NCI-H146 (cell line): Measurements from ENCODE around the gene CST9.

ENCODE experiments used
- DNase-seq: peaks from one replicate; lab custom pipeline; 2025; lab: John Stamatoyannopoulos, UW

Gene CST9

DNA sequence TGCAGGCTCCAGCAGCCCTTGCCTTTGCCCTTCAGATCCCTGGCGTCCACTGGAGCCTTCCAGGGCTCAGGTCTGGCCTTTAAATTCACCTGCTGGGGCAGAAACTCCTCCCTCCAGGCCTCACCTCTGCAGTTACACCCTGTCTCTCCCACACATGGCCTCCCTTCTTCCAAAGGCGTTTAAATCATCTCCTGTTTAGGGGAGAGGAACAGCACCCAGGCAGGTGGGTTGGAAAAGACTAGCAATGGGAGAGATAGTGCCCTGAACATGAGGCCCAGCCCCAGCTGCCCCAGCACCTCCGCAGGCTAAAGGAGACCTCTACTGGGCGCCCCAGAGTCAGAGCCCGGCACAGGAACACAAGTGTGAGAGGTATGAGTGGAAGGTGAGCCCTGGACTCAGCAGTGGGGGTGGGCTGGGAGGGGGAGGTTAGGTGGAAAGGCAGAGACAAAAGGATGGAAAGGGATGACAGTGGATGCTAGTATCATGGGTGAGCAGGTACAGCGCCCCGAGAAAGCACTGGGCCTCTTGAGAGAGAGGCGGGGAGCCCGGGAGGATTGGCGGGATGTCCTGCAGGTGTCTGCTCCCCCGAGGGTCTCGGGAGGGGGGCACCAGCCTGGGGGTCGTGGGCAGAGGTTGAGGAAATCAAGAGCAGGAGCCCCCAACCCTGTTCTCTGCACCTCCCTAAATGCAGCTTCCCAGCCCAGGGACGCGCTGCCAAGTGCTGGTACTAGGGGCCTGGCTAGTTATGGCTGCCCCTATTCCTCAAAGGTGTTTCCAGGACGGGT is at the start of gene CST9:
CST9 (minus strand) TSS at position 51 of the 785 bp plus-strand sequence. CDS start 53 bp downstream, outside the sequence.
- DNase-seq: no peak

DNA sequence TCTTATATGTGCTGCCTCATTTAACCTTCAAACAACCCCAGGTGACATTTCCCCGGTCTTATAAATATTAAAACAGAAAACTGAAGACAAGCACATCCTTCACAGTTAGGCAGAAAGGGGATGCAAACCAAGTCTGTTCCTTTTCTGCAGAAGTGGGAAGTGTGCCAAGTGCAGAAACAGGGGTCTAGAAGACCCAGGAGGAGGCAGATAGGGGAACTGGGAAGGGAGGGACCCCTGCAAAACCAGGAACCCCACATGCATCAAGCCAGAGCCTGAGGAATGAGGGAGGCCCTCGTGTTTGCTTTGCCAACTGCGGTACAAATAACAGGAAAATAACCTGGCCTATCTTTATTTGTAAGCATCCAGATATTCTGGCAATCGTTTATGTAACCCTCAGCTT is 49.0 kb upstream of the CST9 start:
- DNase-seq: no peak

- DNase-seq: no peak
Observed at GRCh38 chr20:23654000-23654399, 48.3 kb upstream of the CST9 start.

- DNase-seq: no peak
Observed at GRCh38 chr20:23653400-23653938, 47.8 kb upstream of the CST9 start.

- no peak for DNase-seq
Observed at GRCh38 chr20:23652926-23653325, 47.2 kb upstream of the CST9 start.

GRCh38 chr20:23652371-23652770 is 46.7 kb upstream of the CST9 start:
- DNase-seq: no peak

DNA sequence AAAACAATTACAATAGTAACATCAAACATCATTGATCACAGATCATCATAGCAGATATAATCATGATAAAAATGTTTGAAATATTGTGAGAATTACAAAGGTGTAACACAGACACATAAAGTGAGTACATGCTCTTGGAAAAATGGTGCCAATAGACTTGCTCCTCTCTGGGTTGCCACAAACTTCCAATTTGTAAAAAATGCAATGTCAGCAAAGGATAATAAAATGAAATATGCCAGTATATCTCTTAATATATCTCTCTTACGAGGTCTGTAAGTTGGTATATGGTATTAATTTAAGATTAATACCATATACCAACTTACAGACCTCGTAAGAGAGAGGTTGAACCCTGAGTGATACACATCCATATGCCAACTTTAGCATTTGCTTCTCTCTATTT is 45.4 kb upstream of the CST9 start:
- no peak for DNase-seq

DNA sequence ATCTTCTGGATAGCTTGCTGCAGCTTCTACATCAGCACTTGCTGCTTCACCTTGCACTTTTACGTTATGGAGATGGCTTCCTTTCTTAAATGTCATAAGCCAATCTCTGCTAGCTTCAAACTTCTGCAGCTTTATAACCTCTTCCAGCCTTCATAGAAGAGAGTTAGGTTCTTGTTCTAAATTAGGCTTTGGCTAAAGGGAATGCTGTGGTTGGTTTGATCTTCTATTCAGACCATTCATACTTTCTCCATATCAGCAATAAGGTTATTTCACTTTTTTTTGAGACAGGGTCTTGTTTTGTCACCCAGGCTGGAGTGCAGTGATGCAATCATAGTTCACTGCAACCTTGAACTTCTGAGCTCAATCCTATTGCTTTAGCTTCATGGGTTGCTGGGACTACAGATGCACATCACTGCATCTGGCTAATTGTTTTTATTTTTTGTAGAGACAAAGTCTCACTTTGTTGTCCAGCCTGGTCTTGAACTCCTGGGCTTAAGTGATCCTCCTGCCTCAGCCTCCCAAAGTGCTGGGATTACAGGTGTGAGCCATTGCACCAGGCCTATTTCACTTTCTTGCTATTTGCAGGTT is 44.2 kb upstream of the CST9 start:
- no peak for DNase-seq

- no peak for DNase-seq
Observed at GRCh38 chr20:23649242-23649641, 43.5 kb upstream of the CST9 start.

- DNase-seq: no peak
Observed at GRCh38 chr20:23647346-23647745, 41.6 kb upstream of the CST9 start.

DNA sequence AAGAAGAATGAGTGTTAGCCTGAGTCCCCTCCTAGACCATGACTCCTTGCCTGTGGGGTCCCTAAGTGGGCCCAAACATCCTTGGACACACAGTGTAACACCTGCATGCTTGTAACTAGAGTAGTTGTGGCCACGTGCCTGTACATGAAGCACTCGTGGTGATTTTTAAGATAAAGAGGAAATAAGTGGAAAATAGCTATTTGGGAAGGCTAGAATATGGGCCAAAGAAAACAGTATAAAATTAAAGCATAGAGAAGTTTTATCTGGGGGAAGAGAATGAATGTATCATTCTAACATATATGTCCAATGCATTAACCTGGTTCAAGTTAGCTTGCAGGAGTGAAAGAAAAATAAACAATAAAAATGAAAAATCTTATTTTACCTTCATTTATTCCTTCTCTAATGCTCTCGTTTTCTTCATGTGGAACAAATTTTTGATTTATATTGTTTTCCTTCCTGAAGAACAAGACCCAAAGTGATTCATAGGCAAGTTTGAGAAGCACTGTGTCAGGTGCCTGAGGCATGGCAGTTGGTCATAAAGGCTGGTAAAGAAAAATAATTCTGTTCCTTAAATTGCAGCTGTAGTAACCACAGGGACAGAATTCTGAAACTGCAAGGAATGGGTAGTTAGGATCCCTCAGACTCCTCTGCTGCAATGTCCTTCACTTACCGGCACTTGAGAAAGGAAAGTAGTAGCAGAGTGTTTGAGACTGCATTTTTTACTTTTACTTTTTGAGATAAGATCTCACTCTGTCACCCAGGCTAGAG is 40.6 kb upstream of the CST9 start:
- DNase-seq: no peak

DNA sequence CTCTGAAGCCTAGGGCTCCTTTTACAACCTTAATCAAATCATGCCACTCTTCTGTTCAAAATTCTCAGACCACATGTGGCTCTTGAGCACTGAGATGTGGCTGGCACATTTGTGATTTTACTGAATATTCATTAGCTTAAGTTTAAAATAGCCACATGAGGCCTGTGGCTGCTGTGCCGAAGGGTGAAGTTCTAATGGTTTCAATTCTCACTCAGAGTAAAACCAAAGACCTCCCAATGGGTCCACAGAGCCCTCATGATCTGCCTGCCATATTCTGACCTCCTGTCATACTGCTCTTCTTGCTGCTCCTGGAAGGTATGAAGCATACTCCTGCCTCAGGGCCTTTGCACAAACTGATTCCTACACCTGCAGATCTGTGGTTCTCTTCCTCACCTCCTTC is 39.9 kb upstream of the CST9 start:
- no peak for DNase-seq

DNA sequence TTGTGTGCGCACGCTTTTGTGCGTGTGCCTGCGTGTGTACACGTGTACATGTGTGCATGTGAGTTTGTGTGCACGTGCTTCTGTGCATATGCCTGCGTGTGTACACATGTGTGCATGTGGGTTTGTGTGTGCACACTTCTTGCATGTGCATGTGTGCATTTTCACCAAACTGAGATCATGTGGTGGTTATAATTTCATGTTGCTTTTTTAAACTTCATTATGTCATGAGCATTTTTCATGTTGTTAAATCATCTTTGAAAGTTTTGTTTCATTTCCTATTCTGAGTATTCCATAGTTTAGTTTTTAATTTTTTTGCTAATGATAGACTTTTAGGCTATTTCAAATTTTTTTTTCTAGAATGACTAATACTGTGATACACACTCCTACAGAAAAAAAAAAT is 38.4 kb upstream of the CST9 start:
- no peak for DNase-seq

DNA sequence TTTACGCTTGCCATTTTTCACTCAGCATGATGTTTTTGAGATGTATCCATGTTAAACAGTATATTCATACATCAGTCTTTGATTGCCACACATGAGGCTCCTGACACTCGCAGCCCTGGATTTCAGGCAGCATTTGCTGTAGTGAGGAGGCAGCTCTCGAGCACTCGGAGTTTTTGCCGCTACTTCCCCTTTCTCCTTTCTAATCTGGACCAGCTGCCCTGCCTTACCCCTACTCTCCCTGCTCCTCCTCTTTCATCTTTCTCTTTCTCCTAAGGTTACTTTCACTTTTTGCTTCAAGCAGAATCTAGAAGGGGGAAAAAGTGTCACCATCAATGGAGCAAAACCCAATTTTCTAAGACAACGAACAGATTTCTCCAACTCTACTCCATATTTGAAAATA is 37.9 kb upstream of the CST9 start:
- no peak for DNase-seq

- DNase-seq: no peak
Observed at GRCh38 chr20:23641936-23642751, 36.4 kb upstream of the CST9 start.

DNA sequence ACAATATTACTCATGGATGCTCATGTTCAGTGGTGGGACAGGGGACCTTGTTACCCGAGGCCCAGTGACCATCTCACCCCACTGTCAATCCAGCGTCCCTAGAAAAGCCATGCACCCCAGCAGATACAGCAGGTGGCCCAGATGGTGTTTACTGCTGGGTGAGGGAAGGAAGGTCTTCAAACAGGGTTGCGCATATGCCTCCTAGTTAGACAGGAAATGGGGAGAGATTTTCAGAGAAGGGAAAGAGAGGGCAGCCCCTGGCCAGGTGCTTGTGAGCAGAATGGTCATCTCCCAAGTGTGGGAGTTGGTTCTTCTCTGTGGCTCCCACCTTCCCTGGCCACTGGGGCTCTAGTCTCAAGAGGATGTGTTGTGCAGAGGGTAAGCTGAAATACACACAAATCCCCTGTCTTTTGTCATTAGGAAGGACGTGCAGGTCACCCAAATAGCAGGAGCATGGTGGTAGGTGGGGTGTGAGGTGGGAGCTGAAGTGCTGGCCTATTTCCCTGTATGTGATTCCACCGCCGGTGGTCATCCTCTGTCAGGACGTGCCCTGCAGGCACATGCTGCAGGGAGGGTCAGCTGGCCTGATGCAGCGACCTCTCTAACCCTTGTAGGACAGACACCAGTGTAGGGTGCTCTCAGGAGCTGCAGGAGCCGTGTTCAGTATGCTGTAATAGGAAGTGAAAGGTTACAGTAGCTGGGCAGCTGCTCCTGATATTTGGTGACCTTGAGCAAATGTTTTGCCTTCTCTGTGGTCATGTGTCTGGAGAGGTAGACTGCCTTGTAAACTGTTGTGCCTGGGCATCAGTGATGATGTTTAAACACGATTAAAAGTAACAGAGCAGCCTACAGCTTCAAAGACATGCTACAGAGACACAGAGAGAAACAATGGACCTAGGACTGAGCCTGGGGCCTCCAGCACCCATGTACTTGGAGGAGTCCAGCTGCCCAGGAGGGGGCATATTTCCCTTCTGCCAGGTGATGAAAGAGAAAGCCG is 35.3 kb upstream of the CST9 start:
- DNase-seq: no peak

DNA sequence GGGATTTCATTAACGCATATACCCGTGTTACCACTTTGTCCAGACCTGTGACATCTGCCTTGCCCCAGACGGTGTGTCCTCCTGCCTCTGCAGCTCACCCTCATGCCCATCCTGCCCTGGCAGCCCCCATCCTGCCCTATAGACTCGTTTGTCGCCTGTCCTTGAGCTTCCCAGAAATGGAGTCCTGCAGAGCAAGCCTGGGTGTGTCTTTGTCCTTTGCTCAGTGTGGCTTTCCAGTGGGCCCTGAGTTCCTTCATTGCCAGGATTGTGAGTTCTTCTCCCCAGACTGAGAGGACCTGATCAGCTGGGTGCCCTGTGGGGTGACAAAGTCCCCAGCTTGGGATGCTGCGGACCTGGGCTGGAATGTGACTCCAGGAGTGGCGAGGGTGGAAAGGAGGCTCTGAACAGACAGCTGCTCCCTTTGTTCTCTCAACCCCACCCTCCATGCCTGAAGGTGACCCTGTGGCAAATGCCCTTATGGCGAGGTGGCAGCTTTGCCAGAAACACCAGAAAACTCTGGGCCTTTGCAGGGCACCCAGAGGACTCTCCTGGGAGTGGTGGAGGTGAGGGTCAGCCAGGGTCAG is 34.4 kb upstream of the CST9 start:
- no peak for DNase-seq

DNA sequence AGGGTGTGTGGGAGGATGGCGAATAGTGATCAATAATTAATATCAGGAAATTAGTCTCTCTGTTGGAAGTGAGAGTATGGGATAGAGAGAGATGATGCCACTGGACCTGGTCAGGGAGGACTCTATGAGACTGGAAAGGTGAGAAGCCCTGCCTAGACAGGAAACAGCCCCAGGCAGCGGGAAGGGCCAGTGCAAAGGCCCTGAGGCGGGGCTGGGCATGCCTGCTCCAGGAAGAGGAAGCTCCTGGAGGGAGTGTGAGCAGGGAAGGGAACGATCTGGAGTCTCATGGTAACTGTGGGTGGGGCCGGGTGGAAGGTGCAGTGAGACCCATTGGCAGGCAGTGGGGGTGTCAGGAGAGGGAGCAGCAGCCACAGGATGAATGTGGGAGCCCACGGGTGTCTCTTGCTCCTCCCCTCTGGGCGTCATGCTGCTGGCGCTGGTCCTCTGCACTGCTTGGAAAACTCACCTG is 33.8 kb upstream of the CST9 start:
- no peak for DNase-seq

GRCh38 chr20:23638309-23638708 is 32.6 kb upstream of the CST9 start:
- DNase-seq: no peak
